ENCODE results near the gene ULK3.

- TF ChIP-seq POLR2A (IDR thresholded peaks at IDR 0.05) (no peak), POLR2AphosphoS5 (IDR thresholded peaks at IDR 0.05) (no peak)
Measured at GRCh38 chr15:74822233-74822632, 20.7 kb downstream of the ULK3 start.
